Left renal cortex interstitium (tissue), 4 donors: ENCODE measurements around the gene HTR3B. TPM values are rescaled to one million over a fixed set of nuclear protein-coding genes. Genes with fewer than 3 reads are reported as not detected.
"Not testable (repeated sequence)": the region's sequence is repeated elsewhere in the genome, so short reads cannot be mapped to it uniquely, and the experiment has no call there.

Source experiments
- DNase-seq, 4 donors: peaks; one replicate each; pipeline ENCODE4 v3.0.0-alpha.2; 2013; ENCODE audit warnings: low read depth in 4 of 4, low spot score in 2 of 4, missing footprints in 1 of 4
- polyA plus RNA-seq, 4 donors: library from polyadenylated mRNA; unstranded; fragments of 120-200 nt; gene quantifications; one replicate each; pipeline ENCODE4 v1.2.1, GENCODE V29; 2013; ENCODE audit not compliant: insufficient read length in 4 of 4

HTR3B gene
- polyA plus RNA-seq, 4 donors, result 0.08 to 0.17 (median 0.08) TPM

DNA sequence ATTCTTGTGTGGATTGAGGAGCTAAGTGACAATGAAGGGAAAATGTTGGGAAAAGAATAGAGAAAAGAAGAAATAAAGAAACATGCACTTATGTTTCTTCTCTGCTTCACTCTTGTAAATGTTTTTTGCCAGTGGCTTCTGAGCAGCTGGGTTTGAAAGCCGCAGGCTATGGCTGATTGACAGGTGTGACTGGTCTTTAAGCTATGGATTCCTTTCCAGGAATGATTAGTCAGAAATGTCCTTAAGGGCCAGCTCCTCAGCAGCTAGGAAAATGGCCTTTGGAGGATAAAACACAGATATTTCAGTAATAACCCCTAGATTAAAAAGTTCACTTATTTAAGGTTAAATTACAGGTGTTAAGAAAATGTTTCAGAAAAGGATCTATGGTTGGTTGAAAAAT is 22.7 kb upstream of the HTR3B start:
- no peak for DNase-seq

DNA sequence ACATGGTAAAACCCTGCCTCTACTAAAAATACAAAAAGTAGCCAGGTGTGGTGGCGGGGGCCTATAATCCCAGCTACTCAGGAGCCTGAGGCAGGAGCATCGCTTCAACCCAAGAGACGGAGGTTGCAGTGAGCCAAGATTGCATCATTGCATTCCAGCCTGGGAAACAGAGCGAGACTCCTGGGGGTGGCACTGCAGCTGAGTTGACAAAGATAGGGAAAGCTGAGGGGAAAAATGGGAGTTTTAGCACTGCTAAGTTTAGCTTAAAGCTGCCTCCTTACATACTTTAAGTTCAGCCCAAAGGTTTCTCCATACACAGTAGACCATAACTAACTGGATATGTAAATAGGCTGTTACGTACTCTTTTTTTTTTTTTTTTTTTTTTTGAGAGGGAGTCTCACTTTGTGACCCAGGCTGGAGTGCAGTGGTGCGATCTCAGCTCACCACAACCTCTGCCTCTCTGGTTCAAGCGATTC is 20.2 kb upstream of the HTR3B start:
- DNase-seq, result no peak

- no peak for DNase-seq
Observed at GRCh38 chr11:113885897-113886296, 18.7 kb upstream of the HTR3B start.

DNA sequence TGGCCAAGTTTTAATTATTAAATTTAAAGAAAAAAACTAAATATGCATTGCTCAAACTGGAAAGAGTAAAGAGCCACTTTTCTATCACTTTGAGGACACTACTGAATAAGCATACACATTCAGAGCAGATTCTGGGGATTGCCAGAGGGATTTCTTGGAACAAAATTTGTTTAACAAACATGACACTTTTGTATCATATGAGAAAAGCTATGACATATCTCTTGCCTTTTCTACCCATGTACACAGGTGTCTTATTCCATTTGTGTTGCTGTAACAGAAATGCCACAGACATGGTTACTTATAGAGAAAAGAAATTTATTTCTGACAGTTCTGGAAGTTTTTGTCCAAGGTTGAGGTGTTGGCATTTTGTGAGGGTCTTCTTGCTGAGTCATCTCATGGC is 15.7 kb upstream of the HTR3B start:
- no peak for DNase-seq

DNA sequence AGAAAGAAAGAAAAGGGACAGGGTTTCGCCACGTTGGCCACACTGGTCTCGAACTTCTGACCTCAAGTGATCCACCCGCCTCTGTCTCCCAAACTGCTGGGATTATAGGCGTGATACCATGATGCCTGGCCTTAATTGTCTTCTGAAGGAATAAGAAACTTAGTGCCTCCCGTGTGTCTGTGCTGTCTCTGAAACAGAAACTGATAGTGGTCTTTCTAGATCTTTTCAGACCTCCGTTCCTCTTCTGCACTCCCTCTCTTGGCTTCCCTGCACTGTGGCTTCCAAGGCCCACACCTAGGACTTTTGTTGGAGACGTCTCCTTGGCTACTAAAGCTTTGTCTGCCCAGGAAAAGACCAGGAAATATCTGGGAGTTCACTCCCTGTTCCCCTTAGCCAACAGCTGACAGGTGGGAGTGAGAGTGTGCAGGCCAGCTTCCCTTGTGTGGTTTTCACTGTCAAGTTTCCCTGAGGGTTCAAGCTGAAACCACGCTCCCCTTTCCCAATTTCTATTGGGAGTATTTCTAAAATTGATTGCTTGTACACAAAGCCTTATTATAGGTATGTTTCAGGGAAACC is 10.1 kb upstream of the HTR3B start:
- DNase-seq, result no peak

GRCh38 chr11:113895367-113896155 is 9.0 kb upstream of the HTR3B start:
- no peak for DNase-seq

DNA sequence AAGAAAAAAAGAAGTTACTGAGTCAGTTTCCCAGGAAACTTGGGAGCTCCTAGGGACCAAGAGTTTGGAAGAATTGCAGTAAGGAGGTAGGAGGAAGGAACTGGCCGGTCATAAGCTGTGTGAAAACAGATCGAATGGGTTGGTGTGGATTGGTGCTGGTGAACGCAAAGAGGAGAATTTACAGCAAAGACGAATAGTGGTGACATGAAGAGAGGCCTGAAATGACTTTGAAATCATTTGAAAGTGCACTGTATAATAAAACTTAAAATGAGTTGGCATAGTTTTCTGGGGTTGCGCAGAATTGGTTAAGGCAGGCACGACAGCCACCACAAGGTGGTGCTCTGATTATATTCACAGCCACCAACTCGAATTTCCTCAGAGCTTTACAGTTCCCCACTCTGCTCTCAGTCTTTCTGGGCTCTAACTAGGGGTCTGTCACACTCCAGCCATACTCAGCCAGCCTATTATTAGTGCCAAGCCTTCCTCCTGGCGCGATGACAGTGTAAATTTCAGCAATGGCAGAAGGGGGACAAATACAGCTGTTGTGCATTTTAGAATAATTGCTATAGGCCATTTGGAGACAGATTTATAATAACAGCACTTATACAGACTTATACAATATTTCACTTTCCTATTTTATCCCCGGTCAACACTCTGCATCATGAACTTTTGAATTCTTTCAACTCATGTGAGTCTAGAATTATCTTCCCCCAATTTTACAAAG is 8.3 kb upstream of the HTR3B start:
- DNase-seq, result no peak

- DNase-seq, result no peak
Observed at GRCh38 chr11:113901141-113901540, 3.5 kb upstream of the HTR3B start.

- no peak for DNase-seq
Observed at GRCh38 chr11:113906038-113906437, 1.4 kb downstream of the HTR3B start.

DNA sequence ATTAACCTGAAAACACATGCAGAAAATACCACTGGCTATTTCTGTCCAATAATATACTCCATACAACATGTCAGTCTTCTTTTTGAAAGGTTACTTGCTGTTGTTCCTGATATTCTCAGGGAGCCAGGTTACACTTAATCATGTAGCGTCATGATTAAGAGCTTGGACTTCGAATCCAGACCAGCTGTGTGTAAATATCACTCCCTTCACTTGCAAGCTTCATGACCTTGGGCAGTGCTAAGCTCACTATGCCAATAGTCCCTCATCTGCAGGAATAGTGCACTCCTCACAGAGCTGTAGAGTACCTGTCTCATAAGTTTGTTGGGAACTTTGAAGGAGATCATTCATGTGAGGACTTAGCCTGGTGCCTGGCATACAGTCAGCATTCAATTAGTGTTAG is 1.9 kb downstream of the HTR3B start:
- DNase-seq, result no peak

- DNase-seq, result no peak
Observed at GRCh38 chr11:113907152-113907551, 2.6 kb downstream of the HTR3B start.

- no peak for DNase-seq
Observed at GRCh38 chr11:113907681-113908080, 3.1 kb downstream of the HTR3B start.

GRCh38 chr11:113908098-113908497 is 3.5 kb downstream of the HTR3B start:
- no peak for DNase-seq

- not testable (repeated sequence) for DNase-seq
Observed at GRCh38 chr11:113911491-113911890, 6.9 kb downstream of the HTR3B start.

DNA sequence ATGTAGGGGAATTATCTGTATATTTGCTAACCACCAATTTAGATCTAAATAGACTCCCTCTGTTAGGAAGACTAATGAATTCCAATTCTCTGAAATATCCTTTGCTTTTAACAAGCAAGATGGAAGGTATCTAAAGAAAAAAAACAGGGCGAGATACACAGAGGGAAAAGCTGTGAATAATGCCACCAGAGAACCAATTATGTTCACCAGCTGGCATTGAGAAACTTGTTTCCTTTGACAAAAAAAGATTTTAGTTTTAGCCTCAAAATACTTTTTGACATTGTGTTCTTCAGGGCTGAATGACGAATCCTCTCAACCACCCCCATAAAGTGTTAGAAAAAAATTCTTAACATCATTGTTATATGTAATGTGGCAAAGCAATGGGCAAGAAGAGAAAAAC is 19.0 kb downstream of the HTR3B start:
- DNase-seq, result no peak

DNA sequence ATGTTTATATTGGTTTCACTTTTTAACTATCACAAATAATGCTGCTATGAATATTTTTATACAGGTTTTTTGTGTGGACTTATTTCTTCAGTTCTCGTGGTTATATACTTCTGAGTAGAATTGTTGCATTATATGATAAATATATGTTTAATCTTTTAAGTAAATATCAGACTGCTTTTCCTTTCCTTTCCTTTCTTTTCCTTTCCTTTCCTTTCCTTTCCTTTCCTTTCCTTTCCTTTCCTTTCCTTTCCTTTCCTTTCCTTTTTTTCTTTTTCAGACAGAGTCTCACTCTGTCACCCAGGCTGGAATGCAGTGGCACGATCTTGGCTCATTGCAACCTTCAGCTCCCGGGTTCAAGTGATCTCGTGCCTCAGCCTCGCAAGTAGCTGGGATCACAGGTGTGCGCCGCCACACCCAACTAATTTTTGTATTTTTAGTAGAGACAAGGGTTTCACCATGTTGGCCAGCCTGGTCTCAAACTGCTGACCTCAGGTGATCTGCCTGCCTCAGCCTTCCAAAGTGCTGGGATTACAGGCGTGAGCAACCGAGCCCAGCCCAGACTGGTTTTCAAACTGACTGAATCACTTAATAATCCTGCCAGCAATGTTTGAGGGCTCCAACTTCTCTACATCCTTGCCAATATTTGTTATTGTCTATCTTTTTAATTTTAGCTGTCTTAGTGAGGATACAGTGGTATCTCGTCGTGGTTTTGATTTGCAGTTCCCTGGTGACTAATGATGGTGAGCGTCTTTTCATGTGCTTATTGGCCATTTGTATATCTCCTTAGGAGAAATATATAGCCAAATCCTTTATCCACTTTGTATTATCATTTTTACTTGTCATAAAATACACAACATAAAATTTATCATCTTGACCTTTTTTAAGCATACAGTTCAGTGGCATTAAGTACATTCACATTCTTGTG is 21.9 kb downstream of the HTR3B start:
- no peak for DNase-seq

DNA sequence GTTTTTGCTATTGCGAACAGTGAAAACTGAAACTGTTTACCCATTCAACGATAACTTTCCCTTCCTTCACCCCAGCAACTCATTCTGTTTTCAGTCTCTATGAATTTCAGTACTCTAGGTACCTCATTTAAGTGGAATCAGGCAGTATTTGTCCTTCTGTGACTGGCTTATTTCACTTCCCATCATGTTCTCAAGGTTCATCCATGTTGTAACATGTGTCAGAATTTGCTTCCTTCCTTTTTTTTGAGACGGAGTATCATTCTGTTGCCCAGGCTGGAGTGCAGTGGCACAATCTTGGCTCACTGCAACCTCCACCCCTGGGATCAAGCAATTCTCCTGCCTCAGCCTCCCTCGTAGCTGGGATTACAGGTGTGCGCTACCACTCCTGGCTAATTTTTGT is 23.7 kb downstream of the HTR3B start:
- no peak for DNase-seq

DNA sequence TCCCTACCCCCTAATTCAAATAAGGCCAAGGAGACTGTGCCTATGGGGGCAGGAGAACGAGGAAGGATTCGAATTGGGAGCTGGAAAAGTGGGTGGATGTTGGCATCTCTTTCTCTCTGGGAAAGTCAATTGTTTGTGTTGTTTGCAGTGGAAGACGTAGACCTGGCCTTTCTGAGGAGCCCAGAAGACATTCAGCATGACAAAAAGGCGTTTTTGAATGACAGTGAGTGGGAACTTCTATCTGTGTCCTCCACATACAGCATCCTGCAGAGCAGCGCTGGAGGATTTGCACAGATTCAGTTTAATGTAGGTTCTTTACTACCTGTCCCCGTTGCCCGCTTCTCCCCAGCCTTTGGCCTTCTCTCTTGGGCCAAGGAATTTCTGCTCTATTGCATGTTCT is 28.2 kb downstream of the HTR3B start:
- DNase-seq, result no peak

DNA sequence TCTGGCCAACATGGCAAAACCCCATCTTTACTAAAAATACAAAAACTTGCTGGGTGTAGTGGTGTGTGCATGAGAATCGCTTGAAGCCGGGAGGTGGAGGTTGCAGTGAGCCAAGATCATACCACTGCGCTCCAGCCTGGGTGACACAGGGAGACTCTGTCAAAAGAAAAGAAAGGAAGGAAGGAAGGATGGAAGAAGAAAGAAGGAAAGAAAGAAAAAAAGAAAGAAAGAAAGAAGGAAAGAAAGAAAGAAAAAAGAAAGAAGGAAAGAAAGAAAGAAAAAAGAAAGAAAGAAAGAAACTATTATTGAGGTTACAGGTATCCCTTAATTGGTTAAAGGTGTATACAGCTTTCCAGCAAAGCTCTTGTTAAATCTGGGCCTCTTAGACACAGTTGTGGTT is 29.6 kb downstream of the HTR3B start:
- not testable (repeated sequence) for DNase-seq

GRCh38 chr11:113934761-113935160 is 30.2 kb downstream of the HTR3B start:
- no peak for DNase-seq

GRCh38 chr11:113935858-113936257 is 31.3 kb downstream of the HTR3B start:
- no peak for DNase-seq
